HCEC 1CT (cell line): Measurements from ENCODE around the gene NR1D1.
"Not testable (repeated sequence)": the region's sequence is repeated elsewhere in the genome, so short reads cannot be mapped to it uniquely, and the experiment has no call there.

ENCODE experiments used
- DNase-seq: peaks from one replicate; pipeline ENCODE4 v3.0.0-alpha.2; 2017

Gene NR1D1

DNA sequence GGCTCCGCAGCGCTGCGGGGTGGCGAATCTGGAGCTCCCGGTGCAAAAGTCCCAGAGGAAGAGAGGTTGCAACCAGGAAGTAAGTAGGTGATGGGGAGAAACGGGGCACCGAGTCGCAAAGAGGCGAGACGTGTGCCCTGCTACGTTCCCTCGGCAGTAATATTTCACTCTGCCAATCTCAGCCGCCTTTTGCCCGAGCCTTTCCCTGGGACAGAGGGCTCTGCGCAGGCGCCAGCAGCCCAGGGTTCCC, at the start of gene NR1D1:
Gene NR1D1, minus strand, starts transcription at position 171 of the 250 bp plus-strand sequence. CDS start 495 bp downstream, outside the sequence.
- no peak for DNase-seq

- DNase-seq, result no peak
Measured at GRCh38 chr17:40148527-40148926, 48.1 kb upstream of the NR1D1 start.

GRCh38 chr17:40145476-40145875, 45.1 kb upstream of the NR1D1 start:
- no peak for DNase-seq

DNA sequence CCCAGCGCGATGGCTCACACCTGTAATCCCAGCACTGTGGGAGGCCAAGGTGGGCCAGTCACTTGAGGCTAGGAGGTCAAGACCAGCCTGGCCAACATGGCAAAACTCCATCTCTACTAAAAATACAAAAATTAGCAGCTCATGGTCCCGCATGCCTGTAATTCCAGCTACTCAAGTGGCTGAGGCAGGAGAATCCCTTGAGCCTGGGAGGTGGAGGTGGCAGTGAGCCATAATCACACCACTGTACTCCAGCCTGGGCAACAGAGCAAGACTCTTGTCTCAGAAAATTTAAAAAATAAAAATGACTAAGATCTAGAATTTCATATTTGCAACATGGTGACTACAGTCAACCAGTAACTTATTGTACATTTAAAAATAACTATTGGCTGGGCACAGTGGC, 42.8 kb upstream of the NR1D1 start:
- DNase-seq, result not testable (repeated sequence)

- no peak for DNase-seq
Measured at GRCh38 chr17:40139566-40140058, 39.2 kb upstream of the NR1D1 start.

DNA sequence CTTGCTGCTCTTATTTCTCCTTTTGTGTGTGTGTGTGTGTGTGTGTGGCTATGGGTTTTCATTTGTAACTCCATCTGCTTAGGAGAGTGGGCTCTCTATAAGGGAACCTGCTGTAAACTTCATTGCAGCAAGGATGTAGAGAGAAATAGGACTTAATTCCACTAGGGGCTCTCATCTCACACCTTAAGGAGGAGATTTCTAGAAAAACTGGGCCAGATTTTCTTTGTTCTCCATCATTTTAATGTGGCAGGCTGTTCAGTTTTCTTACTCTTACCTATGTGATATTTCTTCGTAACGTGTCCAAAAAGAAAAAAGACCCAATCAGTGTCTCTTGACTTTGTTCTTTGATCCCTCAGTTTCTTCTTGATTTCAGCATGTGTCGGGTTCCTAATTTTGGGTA, 35.4 kb upstream of the NR1D1 start:
- DNase-seq, result no peak

- no peak for DNase-seq
Measured at GRCh38 chr17:40134184-40134583, 33.8 kb upstream of the NR1D1 start.

- no peak for DNase-seq
Measured at GRCh38 chr17:40130352-40131042, 30.1 kb upstream of the NR1D1 start.

- DNase-seq, result no peak
Measured at GRCh38 chr17:40129498-40129897, 29.1 kb upstream of the NR1D1 start.

DNA sequence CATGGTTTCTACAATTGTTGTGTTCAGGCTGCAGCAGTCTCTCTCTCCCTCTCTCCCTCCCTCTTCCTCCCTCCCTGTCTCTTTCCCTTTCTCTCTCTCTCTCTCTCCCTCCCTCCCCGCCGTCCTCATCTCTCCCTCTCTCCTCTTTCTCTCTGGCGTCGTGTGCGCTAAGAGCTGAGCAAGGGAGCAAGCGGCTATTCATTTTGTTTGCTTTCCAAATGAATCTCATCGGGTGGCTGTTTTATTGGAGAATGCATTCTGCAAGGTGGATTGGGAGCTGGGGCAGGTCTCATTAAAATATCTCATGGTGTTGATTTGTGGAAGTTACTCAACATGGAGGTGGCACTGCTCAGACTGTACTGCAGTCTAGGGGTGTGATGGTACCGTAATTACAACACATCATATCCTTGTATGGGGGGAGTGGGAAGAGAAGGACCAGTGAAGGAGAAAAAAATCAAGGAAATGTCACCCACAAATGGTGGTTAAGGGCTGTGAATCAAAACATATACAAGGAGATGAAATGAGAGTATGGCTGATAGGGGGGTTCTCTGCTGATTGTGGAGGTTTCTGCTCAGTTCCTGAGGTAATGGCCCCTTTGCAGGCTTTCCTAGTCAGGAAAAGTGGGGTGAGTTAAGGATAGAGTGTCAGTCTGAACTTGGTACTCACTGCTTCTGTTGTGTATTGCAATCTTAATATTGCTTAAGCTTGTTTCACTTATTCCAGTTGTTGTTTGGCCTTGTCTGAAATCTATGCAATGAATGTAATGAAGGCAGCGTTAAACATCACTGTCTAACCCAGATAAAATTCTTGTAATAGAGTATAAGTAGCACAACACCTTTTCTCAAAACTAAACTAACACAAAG, 24.1 kb upstream of the NR1D1 start:
- DNase-seq, result no peak

DNA sequence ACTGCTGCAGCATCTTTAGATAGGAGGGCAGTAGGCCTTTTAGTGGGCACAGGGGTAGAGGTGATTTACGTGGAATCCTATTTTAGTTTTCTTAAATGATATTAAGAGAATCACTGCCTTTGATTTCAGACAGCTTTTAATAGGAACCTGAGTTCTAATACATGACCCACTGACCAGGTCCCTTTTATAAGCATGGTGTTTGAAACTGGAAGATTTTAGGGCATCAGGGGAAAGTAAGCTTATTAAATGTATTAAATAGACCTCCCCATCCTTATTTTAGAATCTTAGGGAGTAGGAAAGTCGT, 23.4 kb upstream of the NR1D1 start:
- DNase-seq, result no peak

DNA sequence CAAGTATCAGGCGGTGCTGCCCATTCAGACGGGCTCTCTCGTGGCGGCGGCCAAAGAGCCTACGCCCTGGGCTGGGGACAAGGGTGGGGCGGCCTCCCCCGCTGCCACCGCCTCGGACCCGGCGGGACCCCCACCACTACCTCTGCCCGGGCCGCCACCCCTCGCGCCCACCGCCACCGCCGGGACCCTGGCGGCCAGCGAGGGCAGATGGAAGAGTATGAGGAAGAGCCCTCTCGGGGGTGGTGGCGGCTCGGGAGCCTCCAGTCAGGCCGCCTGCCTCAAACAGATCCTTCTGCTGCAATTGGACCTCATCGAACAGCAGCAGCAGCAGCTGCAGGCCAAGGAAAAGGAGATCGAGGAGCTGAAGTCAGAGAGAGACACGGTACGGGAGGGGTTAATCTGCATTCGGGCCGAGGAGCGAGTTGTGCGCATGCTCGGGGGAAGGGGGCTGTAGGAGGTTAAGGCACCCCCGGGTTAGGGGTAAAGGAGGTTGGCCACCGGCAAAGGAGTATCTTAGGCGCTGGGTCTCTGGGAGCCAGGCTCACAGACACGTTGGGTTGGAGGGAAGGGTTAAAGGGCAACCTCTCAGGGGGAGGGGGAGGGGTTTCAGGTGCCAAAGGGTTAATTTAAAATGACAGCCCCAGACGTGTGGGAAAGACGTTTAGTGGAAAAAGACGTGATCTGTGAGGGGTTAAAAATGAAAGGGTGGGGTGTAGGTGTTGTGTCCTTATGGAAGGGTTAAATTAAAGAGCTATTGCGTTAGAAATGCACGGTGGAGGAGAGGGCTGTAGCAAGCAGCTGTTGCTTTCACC, 22.8 kb upstream of the NR1D1 start:
- DNase-seq, result peak; percentile 26

- peak; percentile 49 for DNase-seq
Measured at GRCh38 chr17:40122136-40122998, 22.0 kb upstream of the NR1D1 start.

GRCh38 chr17:40121181-40122135, 21.1 kb upstream of the NR1D1 start, which contains the start of gene MSL1:
Gene MSL1, plus strand, starts transcription at chr17:40121971. Its CDS starts 642 bp downstream, at chr17:40122613.
- peak; percentile 76 for DNase-seq

DNA sequence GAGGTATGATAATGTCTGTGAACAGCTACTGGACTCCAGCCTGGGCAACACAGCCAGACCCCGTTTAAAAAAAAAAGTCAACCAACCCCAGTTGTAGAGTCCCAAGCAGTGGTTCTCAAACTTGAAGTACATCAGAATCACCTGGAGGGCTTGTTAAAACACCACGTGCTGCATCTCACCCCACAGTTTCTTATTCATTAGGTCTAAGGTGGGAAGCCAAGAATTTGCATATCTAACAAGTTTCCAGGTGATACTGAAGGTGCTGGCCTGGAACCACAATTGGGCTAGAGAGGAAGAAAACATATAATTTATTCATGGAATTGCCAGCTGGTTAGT, 14.7 kb upstream of the NR1D1 start:
- no peak for DNase-seq

DNA sequence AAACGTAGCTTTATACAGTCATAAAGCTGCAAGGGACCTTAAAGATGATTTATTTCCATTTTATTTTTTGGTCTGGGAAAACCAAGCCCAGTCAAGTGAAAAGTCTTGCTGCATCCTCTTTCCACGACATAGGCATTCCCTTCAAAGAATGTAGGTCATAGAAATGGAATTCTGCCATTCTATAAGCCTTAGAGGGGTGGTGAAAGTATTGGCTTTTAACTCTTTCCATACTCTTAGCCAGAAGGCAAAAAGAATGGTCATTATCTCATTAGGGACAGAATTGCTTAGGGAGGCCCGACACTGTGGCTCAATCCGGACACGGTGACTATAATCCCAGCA, 13.5 kb upstream of the NR1D1 start:
- DNase-seq, result peak; percentile 47

- DNase-seq, result peak; percentile 95
Measured at GRCh38 chr17:40113110-40113906, 12.9 kb upstream of the NR1D1 start.

- no peak for DNase-seq
Measured at GRCh38 chr17:40112718-40113109, 12.3 kb upstream of the NR1D1 start.

- no peak for DNase-seq
Measured at GRCh38 chr17:40112191-40112711, 11.9 kb upstream of the NR1D1 start.
